DMS 273 treated with DMSO at 0.1 percent for 48 hours (cell line): ENCODE measurements around the gene SIVA1.
"Not testable (repeated sequence)": the region's sequence is repeated elsewhere in the genome, so short reads cannot be mapped to it uniquely, and the experiment has no call there.

Experiments
- DNase-seq: peaks from one replicate; lab custom pipeline; 2025; lab: John Stamatoyannopoulos, UW

SIVA1 gene

GRCh38 chr14:104721505-104722431 lies 31.2 kb upstream of the SIVA1 start:
- no peak for DNase-seq

GRCh38 chr14:104722938-104723650 lies 29.9 kb upstream of the SIVA1 start:
- DNase-seq: no peak

GRCh38 chr14:104723651-104724406 lies 29.1 kb upstream of the SIVA1 start, which contains the start of gene ADSS1:
ADSS1 (plus strand) TSS chr14:104724229; CDS start chr14:104724271, 42 bp downstream.
- no peak for DNase-seq

GRCh38 chr14:104724407-104724980 lies 28.5 kb upstream of the SIVA1 start:
- no peak for DNase-seq

GRCh38 chr14:104724981-104725771 lies 27.8 kb upstream of the SIVA1 start:
- DNase-seq: no peak

GRCh38 chr14:104725772-104726548 lies 27.0 kb upstream of the SIVA1 start:
- DNase-seq: no peak

- DNase-seq: no peak
Measured at GRCh38 chr14:104726600-104727451, 26.1 kb upstream of the SIVA1 start.

GRCh38 chr14:104728631-104729030 lies 24.3 kb upstream of the SIVA1 start:
- DNase-seq: no peak

GRCh38 chr14:104729176-104729834 lies 23.6 kb upstream of the SIVA1 start:
- DNase-seq: not testable (repeated sequence)

- DNase-seq: no peak
Measured at GRCh38 chr14:104729835-104730181, 23.1 kb upstream of the SIVA1 start.

- no peak for DNase-seq
Measured at GRCh38 chr14:104730487-104730886, 22.5 kb upstream of the SIVA1 start.

- no peak for DNase-seq
Measured at GRCh38 chr14:104731320-104732294, 21.3 kb upstream of the SIVA1 start.

GRCh38 chr14:104732355-104732804 lies 20.6 kb upstream of the SIVA1 start:
- DNase-seq: no peak

GRCh38 chr14:104732931-104733681 lies 19.8 kb upstream of the SIVA1 start:
- no peak for DNase-seq

GRCh38 chr14:104734051-104734587 lies 18.8 kb upstream of the SIVA1 start:
- no peak for DNase-seq

GRCh38 chr14:104734601-104734990 lies 18.4 kb upstream of the SIVA1 start:
- DNase-seq: no peak
